Keratinocyte (primary cell): Measurements from ENCODE around the gene HEPACAM2. TPM values are rescaled to one million over a fixed set of nuclear protein-coding genes. Genes with fewer than 3 reads are reported as not detected.
A peak's percentile ranks its signal among the peaks of the same experiment; 100 is the strongest.

ENCODE experiments used
- DNase-seq: peaks from one replicate; pipeline ENCODE4 v3.0.0-alpha.2; 2011; ENCODE audit warnings: low read depth, missing footprints, low spot score
- FAIRE-seq: peaks from 2 replicates; lab custom pipeline; 2011; peaks lifted over from hg19 to GRCh38; lab: Jason Lieb, UNC
- H2AFZ ChIP-seq: 2 replicates; pipeline ENCODE4 v1.6.0; 2012; ENCODE audit warnings: low read length, control low read depth, inconsistent platforms; ENCODE audit not compliant: control insufficient read depth
- H3K27ac ChIP-seq: 2 replicates; pipeline ENCODE4 v1.5.1; 2011; ENCODE audit warnings: low read length; ENCODE audit not compliant: control insufficient read depth, insufficient read depth
- H3K27me3 ChIP-seq: 3 replicates; pipeline ENCODE4 v1.6.0; 2011; ENCODE audit warnings: low read length; ENCODE audit not compliant: control insufficient read depth, insufficient read depth; ENCODE audit errors: extremely low read depth
- H3K36me3 ChIP-seq, 2 experiments: 2 replicates in 1 of 2; 3 replicates in 1 of 2; pipeline ENCODE4 v1.5.1; 2011; ENCODE audit warnings: low read length in 2 of 2, mild to moderate bottlenecking in 1 of 2; ENCODE audit not compliant: control insufficient read depth in 2 of 2, insufficient read depth in 2 of 2; ENCODE audit errors: extremely low read depth in 1 of 2
- H3K4me1 ChIP-seq: 3 replicates; pipeline ENCODE4 v1.5.1; 2011; ENCODE audit warnings: low read length; ENCODE audit not compliant: control insufficient read depth, insufficient read depth; ENCODE audit errors: extremely low read depth
- H3K4me2 ChIP-seq: 3 replicates; pipeline ENCODE4 v1.6.0; 2011; ENCODE audit warnings: low read depth, low read length; ENCODE audit not compliant: control insufficient read depth, insufficient read depth; ENCODE audit errors: extremely low read depth
- H3K4me3 ChIP-seq, 3 experiments: fragments of 200-600 bp in 1 of 3; sonication (generic) in 1 of 3; 2 replicates in 2 of 3; 3 replicates in 1 of 3; pipeline ENCODE4 v1.5.1; 2011 to 2016; ENCODE audit warnings: low read length in 3 of 3, mild to moderate bottlenecking in 3 of 3, control low read depth in 2 of 3, inconsistent platforms in 1 of 3, low read depth in 1 of 3, mixed read lengths in 1 of 3, mixed run types in 1 of 3, moderate library complexity in 1 of 3; ENCODE audit not compliant: control insufficient read depth in 2 of 3, insufficient read depth in 2 of 3; ENCODE audit errors: extremely low read depth in 1 of 3
- H3K79me2 ChIP-seq: 2 replicates; pipeline ENCODE4 v1.6.0; 2012; ENCODE audit warnings: low read length; ENCODE audit not compliant: control insufficient read depth, insufficient read depth
- H3K9ac ChIP-seq: 3 replicates; pipeline ENCODE4 v1.6.0; 2011; ENCODE audit warnings: low read length; ENCODE audit not compliant: control insufficient read depth, insufficient read depth; ENCODE audit errors: extremely low read depth
- H3K9me1 ChIP-seq: 3 replicates; pipeline ENCODE4 v1.6.0; 2011; ENCODE audit warnings: low read length; ENCODE audit not compliant: control insufficient read depth, insufficient read depth; ENCODE audit errors: extremely low read depth
- H3K9me3 ChIP-seq: 2 replicates; pipeline ENCODE4 v1.5.1; 2012; ENCODE audit warnings: low read depth, low read length; ENCODE audit not compliant: control insufficient read depth
- H4K20me1 ChIP-seq: 3 replicates; pipeline ENCODE4 v1.6.0; 2011; ENCODE audit warnings: low read length; ENCODE audit not compliant: control insufficient read depth, insufficient read depth; ENCODE audit errors: extremely low read depth
- CTCF ChIP-seq, 3 experiments: IDR thresholded peaks in 1 of 3; conservative IDR thresholded peaks in 1 of 3; optimal IDR thresholded peaks in 1 of 3; 2 replicates in 2 of 3; 3 replicates in 1 of 3; pipeline versions ENCODE3 to v1.5.1; 2011; ENCODE audit warnings: low read length in 3 of 3, mild to moderate bottlenecking in 3 of 3, moderate library complexity in 2 of 3, control low read depth in 1 of 3, inconsistent platforms in 1 of 3; ENCODE audit not compliant: insufficient read depth in 2 of 3; ENCODE audit errors: extremely low read depth in 1 of 3
- EZH2 ChIP-seq: IDR thresholded peaks from one replicate; pipeline ENCODE4 v1.6.1; 2012; ENCODE audit warnings: inconsistent platforms, mild to moderate bottlenecking, low read length, moderate library complexity
- dilution Hi-C: fragments of 300-500 bp; cut with MboI; formaldehyde crosslinking; loops from one replicate; pipeline ENCODE4 v1.7.0; 2020; ENCODE audit warnings: low sequenced_read_pairs; ENCODE audit not compliant: extremely low pct_ligation_motif_present
- polyA plus RNA-seq, 5 experiments: library from polyadenylated mRNA; depleted of rRNA in 3 of 5; stranded (reverse) in 3 of 5; stranded (forward) in 1 of 5; unstranded in 1 of 5; fragments of >200 nt; gene quantifications; 1 replicate in 1 of 5; 2 replicates in 3 of 5; 3 replicates in 1 of 5; pipeline versions ENCODE4 v1.2.1 to v1.2.3, GENCODE V29; 2011 to 2012; ENCODE audit warnings: missing spikeins in 2 of 5, low read depth in 1 of 5, low replicate concordance in 1 of 5

The HEPACAM2 gene
- polyA plus RNA-seq, 1 donor (not counting 4 experiments of a cell fraction or from before 2014, with no cell fraction given) = not detected

GRCh38 chr7:93231259-93231658 lies 5.0 kb upstream of the HEPACAM2 start:
- Histone ChIP-seq H3K27ac (peak overlapping the region; percentile 91), H4K20me1 (no peaks in the 10 kb centered on the region), H3K9ac (peak overlapping the region; percentile 88), H3K9me3 (no peaks in the 10 kb centered on the region), H3K4me3 (peak overlapping the region; percentile 78 to 99 (median 95)), H3K36me3 (no peaks in the 10 kb centered on the region), H3K9me1 (no peaks in the 10 kb centered on the region), H3K79me2 (peaks cover 16% of the 10 kb centered on the region), H3K27me3 (no peaks in the 10 kb centered on the region), H2AFZ (peak overlapping the region; percentile 97), H3K4me1 (peaks cover 10% of the 10 kb centered on the region), H3K4me2 (peak overlapping the region; percentile 91)
- peak; percentile 34 for FAIRE-seq
- dilution Hi-C loops = no loop called here
- TF ChIP-seq CTCF (optimal IDR thresholded peaks at IDR 0.05 in 1 of 3, IDR thresholded peaks at IDR 0.05 in 1 of 3, conservative IDR thresholded peaks at IDR 0.05 in 1 of 3; ENCODE audit: extremely low read depth in 1 of 3, insufficient read depth in 2 of 3, low read length in 3 of 3) = no peak
- TF ChIP-seq EZH2 = no peak
- no peak for DNase-seq

GRCh38 chr7:93228302-93228701 lies 2.0 kb upstream of the HEPACAM2 start:
- H3K9ac ChIP-seq = no peak overlapping the region
- DNase-seq (no peak), FAIRE-seq (no peak)
- dilution Hi-C loops = no loop called here
- H4K20me1 ChIP-seq = no peaks in the 10 kb centered on the region
- TF ChIP-seq CTCF (optimal IDR thresholded peaks at IDR 0.05 in 1 of 3, IDR thresholded peaks at IDR 0.05 in 1 of 3, conservative IDR thresholded peaks at IDR 0.05 in 1 of 3; ENCODE audit: extremely low read depth in 1 of 3, insufficient read depth in 2 of 3, low read length in 3 of 3) = peak in 2 of 3 experiments; percentile 49 to 53
- no peak for TF ChIP-seq EZH2
- H3K4me1 ChIP-seq = peaks cover 8% of the 10 kb centered on the region
- H2AFZ ChIP-seq = no peak overlapping the region
- H3K9me1 ChIP-seq = no peaks in the 10 kb centered on the region
- no peaks in the 10 kb centered on the region for H3K9me3 ChIP-seq
- no peak overlapping the region for H3K4me3 ChIP-seq
- H3K27ac ChIP-seq = no peak overlapping the region
- no peaks in the 10 kb centered on the region for H3K27me3 ChIP-seq
- peaks cover 5% of the 10 kb centered on the region for H3K79me2 ChIP-seq
- H3K36me3 ChIP-seq = no peaks in the 10 kb centered on the region
- H3K4me2 ChIP-seq = no peak overlapping the region
